Measurements from ENCODE around the gene ARHGEF18.

DNA sequence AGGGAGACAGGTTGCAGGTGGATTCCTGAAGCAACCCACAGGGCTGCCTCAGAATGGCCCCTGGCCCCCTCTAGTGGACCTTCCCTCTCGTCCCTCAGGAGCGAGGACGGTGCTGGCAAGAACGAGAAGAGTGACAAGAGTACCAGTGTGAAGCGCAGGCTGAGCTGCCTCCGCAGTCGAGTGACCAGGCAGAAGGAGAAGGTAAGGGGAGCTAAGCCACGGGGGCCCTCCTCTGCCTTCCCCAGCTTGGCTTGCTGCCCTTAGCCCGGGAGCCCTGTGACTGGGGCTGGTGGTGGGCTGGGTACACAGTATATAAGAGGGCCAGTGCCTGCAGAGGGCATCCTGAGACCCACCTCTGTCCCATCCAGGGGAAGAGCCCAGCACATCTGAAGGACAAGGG, 34.0 kb downstream of the ARHGEF18 start:
- TF ChIP-seq CTCF (IDR thresholded peaks at IDR 0.05) (no peak), POLR2AphosphoS5 (IDR thresholded peaks at IDR 0.05) (no peak)

All from breast epithelium (tissue), 3 donors.